Measurements from ENCODE around the gene NCF2. TPM values are rescaled to one million over a fixed set of nuclear protein-coding genes. Genes with fewer than 3 reads are reported as not detected.

Gene NCF2
- total and polyA plus RNA-seq, 8 donors, result 4.7 to 139 (median 6.8) TPM

DNA sequence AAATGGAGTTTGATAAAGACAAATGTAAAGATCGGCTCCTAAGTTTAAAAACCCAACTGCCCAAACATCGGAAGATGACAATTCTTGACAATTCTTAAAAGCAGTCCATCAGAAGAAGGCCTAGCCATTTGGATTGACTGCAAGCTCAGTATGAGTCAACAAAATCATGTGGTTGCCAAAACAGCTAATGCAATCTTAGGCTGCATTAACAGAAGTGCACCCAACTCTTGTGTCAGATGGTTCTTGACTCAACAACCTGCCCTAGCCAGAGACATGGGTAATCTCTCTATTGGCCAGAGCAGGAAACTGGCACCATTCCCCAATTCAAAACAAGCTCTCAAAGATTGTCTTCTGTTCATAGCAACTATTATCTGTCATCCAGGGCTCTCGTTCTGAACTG, 9.9 kb upstream of the NCF2 start:
- H3K4me1 ChIP-seq, result peaks cover 10 to 65% of the 10 kb centered on the region in 2 donors
- H3K9me3 ChIP-seq, result no peaks in the 10 kb centered on the region
- no peaks in the 10 kb centered on the region for H3K36me3 ChIP-seq
- no peak for DNase-seq
- peak; percentile 76 for ATAC-seq
- no peaks in the 10 kb centered on the region for H3K27me3 ChIP-seq
- H3K27ac ChIP-seq, result peak overlapping the region; percentile 34 to 92
- intact Hi-C loops (cut with DNase I), result no loop called here
- TF ChIP-seq, protein P1, sequence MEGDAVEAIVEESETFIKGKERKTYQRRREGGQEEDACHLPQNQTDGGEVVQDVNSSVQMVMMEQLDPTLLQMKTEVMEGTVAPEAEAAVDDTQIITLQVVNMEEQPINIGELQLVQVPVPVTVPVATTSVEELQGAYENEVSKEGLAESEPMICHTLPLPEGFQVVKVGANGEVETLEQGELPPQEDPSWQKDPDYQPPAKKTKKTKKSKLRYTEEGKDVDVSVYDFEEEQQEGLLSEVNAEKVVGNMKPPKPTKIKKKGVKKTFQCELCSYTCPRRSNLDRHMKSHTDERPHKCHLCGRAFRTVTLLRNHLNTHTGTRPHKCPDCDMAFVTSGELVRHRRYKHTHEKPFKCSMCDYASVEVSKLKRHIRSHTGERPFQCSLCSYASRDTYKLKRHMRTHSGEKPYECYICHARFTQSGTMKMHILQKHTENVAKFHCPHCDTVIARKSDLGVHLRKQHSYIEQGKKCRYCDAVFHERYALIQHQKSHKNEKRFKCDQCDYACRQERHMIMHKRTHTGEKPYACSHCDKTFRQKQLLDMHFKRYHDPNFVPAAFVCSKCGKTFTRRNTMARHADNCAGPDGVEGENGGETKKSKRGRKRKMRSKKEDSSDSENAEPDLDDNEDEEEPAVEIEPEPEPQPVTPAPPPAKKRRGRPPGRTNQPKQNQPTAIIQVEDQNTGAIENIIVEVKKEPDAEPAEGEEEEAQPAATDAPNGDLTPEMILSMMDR (IDR thresholded peaks at IDR 0.05), result no peak
- no peak overlapping the region for H3K4me3 ChIP-seq

DNA sequence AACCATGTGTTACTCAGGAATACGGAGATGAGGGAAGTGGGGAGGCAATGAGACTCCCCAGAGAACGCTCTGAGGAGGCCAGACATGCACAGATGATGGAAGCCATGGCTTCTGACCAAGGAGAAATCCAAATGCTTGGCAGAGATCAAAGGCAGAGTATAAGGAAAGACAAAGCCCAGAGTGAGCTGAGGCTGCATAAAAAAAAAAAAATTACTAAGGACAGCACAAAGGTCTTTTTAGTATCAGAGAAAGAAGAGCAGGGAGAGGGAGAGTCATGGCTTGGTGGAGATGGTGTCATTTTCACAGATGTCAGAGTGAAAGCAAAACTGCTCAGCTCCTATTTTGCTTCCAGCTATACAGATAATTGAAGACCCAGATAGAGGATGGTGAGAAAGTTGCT, 8.1 kb upstream of the NCF2 start:
- no peak overlapping the region for H3K27ac ChIP-seq
- intact Hi-C loops (cut with DNase I), result no loop called here

DNA sequence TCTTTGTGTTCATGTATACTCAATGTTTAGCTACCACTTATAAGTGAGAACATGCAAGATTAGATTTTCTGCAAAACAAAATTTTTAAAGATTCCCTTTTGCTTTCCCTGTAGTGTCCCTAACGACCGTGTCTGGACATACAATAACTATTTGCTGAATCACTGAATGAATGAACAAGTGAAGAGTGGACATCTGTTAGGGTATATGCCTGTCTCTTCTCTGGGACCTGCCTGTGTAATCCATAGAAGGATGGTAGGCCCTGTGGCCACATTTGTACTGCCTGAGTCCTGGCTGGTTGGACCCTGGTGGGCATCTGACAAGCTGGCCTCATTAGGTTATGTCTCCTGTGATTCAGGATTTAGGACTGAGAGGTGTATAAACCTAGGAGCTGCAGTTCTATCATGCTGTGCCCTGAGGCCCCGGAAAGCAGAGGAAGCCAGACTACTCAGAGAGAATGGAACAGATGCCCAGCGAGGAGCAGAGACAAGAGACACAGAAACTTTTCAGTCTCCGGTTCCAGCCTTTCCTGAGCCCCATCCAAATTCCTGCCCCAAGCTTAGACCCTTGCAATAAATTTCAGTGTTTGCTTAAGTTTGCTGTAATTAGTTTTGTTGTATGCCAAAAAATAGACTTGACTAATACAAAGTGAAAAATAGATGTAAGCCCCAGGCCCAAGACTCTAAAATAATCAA, 7.5 kb upstream of the NCF2 start:
- Histone ChIP-seq H3K27ac (no peak overlapping the region), H3K4me1 (peaks cover 10 to 60% of the 10 kb centered on the region in 2 donors), H3K27me3 (no peaks in the 10 kb centered on the region), H3K4me3 (no peak overlapping the region), H3K9me3 (no peaks in the 10 kb centered on the region), H3K36me3 (no peaks in the 10 kb centered on the region)
- TF ChIP-seq, protein P1 (IDR thresholded peaks at IDR 0.05), result no peak
- no peak for DNase-seq
- intact Hi-C loops (cut with DNase I), result no loop called here
- ATAC-seq, result no peak

More for the DNA sequence above, 8.1 kb upstream of the NCF2 start:
- no peak for DNase-seq
- no peaks in the 10 kb centered on the region for H3K27me3 ChIP-seq
- H3K4me1 ChIP-seq, result peaks cover 10 to 60% of the 10 kb centered on the region in 2 donors
- no peaks in the 10 kb centered on the region for H3K9me3 ChIP-seq
- H3K4me3 ChIP-seq, result no peak overlapping the region
- H3K36me3 ChIP-seq, result no peaks in the 10 kb centered on the region
- TF ChIP-seq, protein P1 (IDR thresholded peaks at IDR 0.05), result no peak
- no peak for ATAC-seq

DNA sequence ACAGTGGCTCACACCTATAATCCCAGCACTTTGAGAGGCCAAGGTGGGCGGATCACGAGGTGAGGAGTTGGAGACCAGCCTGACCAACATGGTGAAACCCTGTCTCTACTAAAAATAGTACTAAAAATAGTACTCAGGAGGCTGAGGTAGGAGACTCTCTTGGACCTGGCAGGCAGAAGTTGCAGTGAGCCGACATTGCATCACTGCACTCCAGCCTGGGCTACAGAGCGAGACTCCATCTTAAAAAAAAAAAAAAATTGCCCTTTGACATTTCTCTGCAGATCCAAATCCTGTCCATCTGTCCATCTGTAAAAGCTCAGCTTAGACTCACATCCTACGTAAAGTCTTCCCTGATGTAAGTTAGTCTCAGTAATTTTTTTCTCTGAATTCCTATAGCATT, 6.2 kb upstream of the NCF2 start:
- no peak for ATAC-seq
- no peak overlapping the region for H3K4me3 ChIP-seq
- no peak for DNase-seq
- H3K4me1 ChIP-seq, result peaks cover 10 to 60% of the 10 kb centered on the region in 2 donors
- intact Hi-C loops (cut with DNase I), result no loop called here
- no peaks in the 10 kb centered on the region for H3K9me3 ChIP-seq
- no peaks in the 10 kb centered on the region for H3K36me3 ChIP-seq
- TF ChIP-seq, protein P1 (IDR thresholded peaks at IDR 0.05), result no peak
- H3K27me3 ChIP-seq, result no peaks in the 10 kb centered on the region
- no peak overlapping the region for H3K27ac ChIP-seq

DNA sequence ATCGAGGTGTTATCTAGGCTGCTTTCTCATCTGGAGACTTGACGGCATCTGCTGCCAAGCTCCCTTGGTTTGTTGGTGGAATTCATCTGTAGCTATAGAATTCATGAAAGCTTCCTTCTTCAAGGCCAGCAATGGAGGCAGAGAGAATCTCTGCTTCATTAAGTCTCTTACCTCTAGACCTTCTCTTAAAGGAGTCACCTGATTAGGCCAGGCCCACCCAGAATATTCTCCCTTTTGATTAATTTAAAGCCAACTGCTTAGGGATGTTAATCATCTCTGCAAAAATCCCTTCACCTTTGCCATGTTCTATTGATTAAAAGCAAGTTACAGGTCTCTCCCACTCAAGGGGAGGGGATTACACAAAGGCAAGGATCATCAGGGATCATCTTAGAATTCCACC, 5.3 kb upstream of the NCF2 start:
- no peak for ATAC-seq
- intact Hi-C loops (cut with DNase I), result no loop called here
- TF ChIP-seq, protein P1 (IDR thresholded peaks at IDR 0.05), result no peak

More for the DNA sequence above, 5.3 kb upstream of the NCF2 start:
- Histone ChIP-seq H3K27me3 (no peaks in the 10 kb centered on the region), H3K4me1 (peaks cover 8 to 58% of the 10 kb centered on the region in 2 donors), H3K9me3 (no peaks in the 10 kb centered on the region), H3K36me3 (no peaks in the 10 kb centered on the region), H3K4me3 (no peak overlapping the region), H3K27ac (no peak overlapping the region)
- no peak for DNase-seq

Data from left lung (tissue), 10 donors.